NCI-H2107 treated with DMSO at 0.1 percent for 48 hours (cell line): ENCODE results near the gene TTC27.
"Not testable (repeated sequence)": the region's sequence is repeated elsewhere in the genome, so short reads cannot be mapped to it uniquely, and the experiment has no call there.

ENCODE experiments used
- DNase-seq: peaks from one replicate; lab custom pipeline; 2025; ENCODE audit not compliant: unreplicated experiment; lab: John Stamatoyannopoulos, UW

The TTC27 gene

DNA sequence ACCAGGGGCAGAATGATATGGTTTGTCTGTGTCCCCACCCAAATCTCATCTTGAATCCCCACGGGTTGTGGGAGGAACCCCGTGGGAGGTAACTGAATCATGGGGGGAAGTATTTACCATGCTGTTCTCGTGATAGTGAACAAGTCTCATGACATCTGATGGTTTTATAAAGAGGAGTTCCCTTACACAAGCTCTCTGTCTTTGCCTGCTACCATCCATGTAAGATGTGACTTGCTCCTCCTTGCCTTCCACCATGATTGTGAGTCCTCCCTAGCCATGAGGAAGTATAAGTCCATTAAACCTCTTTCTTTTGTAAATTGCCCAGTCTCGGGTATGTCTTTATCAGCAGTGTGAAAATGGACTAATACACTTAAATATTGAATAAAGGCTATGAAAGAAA is 218.4 kb downstream of the TTC27 start:
- not testable (repeated sequence) for DNase-seq

- no peak for DNase-seq
Measured at GRCh38 chr2:32847734-32848133, 219.9 kb downstream of the TTC27 start.

- no peak for DNase-seq
Measured at GRCh38 chr2:32849456-32850194, 221.8 kb downstream of the TTC27 start.

- no peak for DNase-seq
Measured at GRCh38 chr2:32851777-32852439, 224.1 kb downstream of the TTC27 start.

DNA sequence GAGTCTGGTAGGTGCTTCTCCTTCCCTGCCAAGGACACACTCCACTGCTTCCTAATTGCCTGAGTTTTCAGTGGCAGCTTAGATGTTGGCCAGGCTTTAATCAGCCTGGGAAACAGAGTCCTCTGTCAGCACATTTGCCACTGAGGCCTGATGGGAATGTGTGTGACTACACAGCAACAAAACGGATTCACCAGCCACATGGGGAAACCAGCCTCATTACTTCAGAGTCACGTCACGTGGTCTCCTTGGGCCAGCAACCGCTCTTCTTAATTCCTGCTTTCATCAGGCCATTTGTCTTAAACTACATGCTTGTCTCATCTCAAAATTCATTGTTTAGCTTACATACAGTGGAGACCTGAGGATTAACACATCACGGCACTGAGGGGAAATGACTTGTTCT is 225.0 kb downstream of the TTC27 start:
- DNase-seq = peak; percentile 16

- DNase-seq = peak; percentile 11
Measured at GRCh38 chr2:32856891-32857290, 229.0 kb downstream of the TTC27 start.

DNA sequence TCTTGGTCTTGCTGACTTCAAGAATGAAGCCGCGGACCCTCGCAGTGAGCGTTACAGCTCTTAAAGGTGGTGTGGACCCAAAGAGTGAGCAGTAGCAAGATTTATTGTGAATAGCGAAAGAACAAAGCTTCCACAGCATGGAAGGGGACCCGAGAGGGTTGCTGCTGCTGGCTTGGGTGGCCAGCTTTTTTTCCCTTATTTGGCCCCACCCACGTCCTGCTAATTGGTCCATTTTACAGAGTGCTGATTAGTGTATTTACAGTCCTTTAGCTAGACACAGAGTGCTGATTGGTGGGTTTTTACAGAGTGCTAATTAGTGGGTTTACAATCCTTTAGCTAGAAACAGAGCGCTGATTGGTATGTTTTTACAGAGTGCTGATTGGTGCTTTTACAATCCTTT is 230.9 kb downstream of the TTC27 start:
- DNase-seq = no peak

GRCh38 chr2:32860385-32860784 is 232.5 kb downstream of the TTC27 start:
- no peak for DNase-seq

DNA sequence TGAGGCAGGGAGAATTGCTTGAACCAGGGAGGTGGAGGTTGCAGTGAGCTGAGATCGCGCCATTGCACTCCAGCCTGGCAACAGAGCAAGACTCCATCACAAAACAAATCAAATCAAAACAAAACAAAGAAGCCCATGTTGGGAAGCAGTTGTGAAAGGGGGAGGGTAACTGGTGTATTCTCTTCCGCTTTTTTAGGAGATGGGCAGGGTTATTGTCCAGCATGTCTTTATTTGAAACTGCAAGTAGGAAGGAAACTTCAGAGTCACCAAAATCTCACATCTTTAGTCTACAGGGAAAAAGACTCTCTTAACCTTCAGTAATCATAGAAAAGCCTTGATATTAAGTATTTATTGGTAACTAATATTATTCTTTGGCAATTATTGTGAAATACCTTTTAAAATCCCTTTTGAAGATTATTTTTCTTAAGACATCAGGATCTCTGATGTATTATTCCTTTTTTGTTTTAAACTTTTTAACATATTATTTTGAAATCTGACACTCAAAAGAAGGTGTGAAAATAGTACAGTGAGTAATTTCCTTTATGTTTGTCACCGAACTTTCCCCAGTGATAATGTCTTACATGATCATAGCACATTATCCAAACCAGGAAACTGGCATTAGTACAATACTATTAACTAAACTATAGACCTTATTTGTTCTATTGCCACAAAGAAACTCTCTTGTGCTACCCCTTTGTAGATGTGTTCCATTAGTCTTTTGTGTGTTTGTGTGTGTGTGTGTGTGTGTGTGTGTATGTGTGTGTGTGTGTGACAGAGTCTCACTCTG is 234.6 kb downstream of the TTC27 start:
- no peak for DNase-seq

DNA sequence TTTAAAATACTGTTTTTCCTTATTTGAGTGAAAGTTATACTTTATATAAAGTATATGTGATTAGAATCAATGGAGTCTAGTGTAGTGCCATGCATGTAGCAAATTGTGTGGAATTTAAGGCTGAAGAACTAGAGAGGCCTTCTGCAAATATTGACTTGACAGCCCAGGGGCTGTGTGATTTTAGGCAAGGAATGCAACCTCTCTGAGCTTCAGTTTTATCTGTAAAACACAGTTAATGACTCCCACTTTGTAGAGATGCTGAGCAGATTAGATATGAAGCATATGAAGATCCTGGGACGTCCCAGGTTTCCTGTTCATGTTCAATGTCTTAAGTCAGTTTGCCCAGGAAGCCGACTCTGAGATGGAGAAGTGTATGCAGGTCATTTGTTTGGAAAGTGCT is 235.5 kb downstream of the TTC27 start:
- no peak for DNase-seq

DNA sequence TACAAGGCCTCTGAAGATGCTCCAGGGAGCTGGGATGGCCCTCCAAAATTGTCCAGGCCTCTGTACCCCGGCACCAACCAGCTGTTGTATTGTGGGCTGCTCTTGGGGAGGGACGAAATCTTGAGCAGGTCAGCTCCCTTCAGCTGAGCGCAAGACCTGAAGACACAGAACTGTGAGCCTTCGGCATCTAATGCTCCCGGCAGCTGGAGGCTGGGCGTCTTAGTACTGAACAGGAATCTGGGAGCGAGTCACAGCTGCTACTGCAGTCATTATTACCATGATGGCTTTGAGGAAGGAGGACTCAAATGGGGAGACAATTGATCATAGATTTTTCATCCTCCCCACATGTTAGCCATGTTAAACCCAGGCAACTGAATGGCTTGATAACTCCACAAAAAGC is 236.0 kb downstream of the TTC27 start:
- DNase-seq = no peak

DNA sequence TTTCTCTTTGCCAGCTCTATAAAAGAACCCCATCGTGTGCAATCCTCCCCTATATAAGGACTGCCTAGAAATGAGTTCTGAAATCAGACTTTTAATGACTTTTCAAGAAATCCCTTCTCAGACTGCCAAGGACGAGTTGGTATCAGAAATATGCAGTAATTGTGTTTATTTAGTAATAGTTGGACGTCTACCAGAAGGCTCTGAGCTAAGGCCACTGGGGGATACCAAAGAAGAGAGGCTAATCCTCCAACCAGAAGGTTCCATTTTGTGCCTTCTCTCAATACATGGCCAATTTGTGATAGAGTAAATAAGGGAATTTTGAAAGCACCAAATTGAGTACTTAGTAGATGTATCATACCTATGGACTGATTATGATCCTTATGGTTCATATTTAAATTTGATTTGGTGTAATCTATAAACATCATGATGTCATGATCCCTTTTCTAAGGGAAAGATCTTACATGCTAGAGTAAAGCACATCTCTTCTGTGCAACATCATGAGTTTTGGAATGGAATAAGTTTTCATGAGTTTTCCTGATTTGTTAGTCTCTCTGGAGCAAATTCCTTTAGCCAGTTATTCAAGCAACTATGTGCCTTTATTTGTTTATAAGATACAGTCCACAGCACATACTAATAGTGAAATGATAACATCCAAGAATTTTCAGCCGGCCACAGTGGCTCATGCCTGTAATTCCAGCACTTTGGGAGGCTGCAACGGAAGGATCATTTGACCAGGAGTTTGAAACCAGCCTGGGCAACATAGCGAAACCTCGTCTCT is 236.7 kb downstream of the TTC27 start:
- no peak for DNase-seq

GRCh38 chr2:32865399-32866068 is 237.7 kb downstream of the TTC27 start:
- DNase-seq = no peak

DNA sequence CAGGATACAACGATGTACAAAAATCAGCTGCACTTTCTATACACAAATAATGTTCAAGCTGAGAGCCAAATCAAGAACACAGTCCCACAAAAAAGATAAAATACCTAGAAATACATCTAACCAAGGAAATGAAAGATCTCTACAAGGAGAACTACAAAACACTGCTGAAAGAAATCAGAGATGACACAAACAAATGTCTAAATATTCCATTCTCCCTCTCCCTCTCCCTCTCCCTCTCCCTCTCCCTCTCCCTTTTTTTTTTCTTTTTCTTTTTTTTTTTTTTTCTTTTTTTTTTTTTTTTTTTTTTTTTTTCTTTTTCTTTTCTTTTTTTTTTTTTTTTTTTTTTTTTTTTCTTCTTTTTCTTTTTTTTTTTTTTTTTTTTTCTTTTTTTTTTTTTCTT is 238.6 kb downstream of the TTC27 start:
- DNase-seq = not testable (repeated sequence)
